GM23338 (cell line): ENCODE data around the gene SEMA4D. TPM values are rescaled to one million over a fixed set of nuclear protein-coding genes. Genes with fewer than 3 reads are reported as not detected.

Experiments
- ATAC-seq: fragments of 200-7000 bp; cut with Tn5 transposase; 3 replicates; pipeline ENCODE4 v1.9.1; 2020
- DNase-seq: peaks from one replicate; pipeline ENCODE4 v3.0.0-alpha.2; 2015; ENCODE audit warnings: low spot score
- H2AFZ ChIP-seq: fragments of 200-600 bp; sonication (generic); 2 replicates; pipeline ENCODE4 v1.8.0; 2016; ENCODE audit warnings: antibody characterized with exemption, mild to moderate bottlenecking, moderate library complexity
- H3F3A ChIP-seq: fragments of 200-600 bp; sonication (generic); replicated peaks from 2 replicates; pipeline ENCODE4 v1.8.0; 2017; ENCODE audit warnings: antibody characterized with exemption, mixed run types, low read depth
- H3K27ac ChIP-seq: fragments of 200-600 bp; sonication (generic); 2 replicates; pipeline ENCODE4 v1.6.1; 2016; ENCODE audit warnings: low read depth
- H3K27me3 ChIP-seq: fragments of 200-600 bp; sonication (generic); 2 replicates; pipeline ENCODE4 v1.8.0; 2016; ENCODE audit warnings: mild to moderate bottlenecking, mixed run types, moderate library complexity; ENCODE audit not compliant: insufficient read depth
- H3K36me3 ChIP-seq: fragments of 200-600 bp; sonication (generic); 2 replicates; pipeline ENCODE4 v1.8.0; 2016; ENCODE audit warnings: mild to moderate bottlenecking; ENCODE audit not compliant: insufficient read depth
- H3K4me1 ChIP-seq: fragments of 200-600 bp; sonication (generic); 2 replicates; pipeline ENCODE4 v1.8.0; 2016; ENCODE audit warnings: mild to moderate bottlenecking, moderate library complexity; ENCODE audit not compliant: insufficient read depth
- H3K4me2 ChIP-seq: fragments of 200-600 bp; sonication (generic); 2 replicates; pipeline ENCODE4 v1.7.1; 2017; ENCODE audit warnings: mixed run types
- H3K4me3 ChIP-seq: fragments of 200-600 bp; sonication (generic); 2 replicates; pipeline ENCODE4 v1.6.1; 2016; ENCODE audit warnings: mixed run types
- H3K79me2 ChIP-seq: fragments of 200-600 bp; sonication (generic); replicated peaks from 2 replicates; pipeline ENCODE4 v1.8.0; 2017; ENCODE audit warnings: mild to moderate bottlenecking; ENCODE audit not compliant: insufficient read depth
- H3K9me2 ChIP-seq: fragments of 200-600 bp; sonication (generic); 2 replicates; pipeline ENCODE4 v1.8.0; 2017; ENCODE audit not compliant: insufficient read depth
- H4K20me1 ChIP-seq: fragments of 200-600 bp; sonication (generic); replicated peaks from 2 replicates; pipeline ENCODE4 v1.8.0; 2017; ENCODE audit warnings: mild to moderate bottlenecking; ENCODE audit not compliant: insufficient read depth
- H3K27ac Mint-ChIP-seq: 2 replicates; pipeline ENCODE4 v1.8.0; 2020; ENCODE audit warnings: inconsistent platforms, mild to moderate bottlenecking, moderate library complexity, mixed read lengths
- H3K27me3 Mint-ChIP-seq: 3 replicates; pipeline ENCODE4 v1.8.0; 2022; ENCODE audit warnings: low read depth, mild to moderate bottlenecking, moderate library complexity, mixed read lengths, inconsistent platforms; ENCODE audit not compliant: insufficient read depth, poor library complexity
- H3K36me3 Mint-ChIP-seq: 3 replicates; pipeline ENCODE4 v1.8.0; 2021; ENCODE audit warnings: low read depth, mild to moderate bottlenecking, inconsistent platforms, moderate library complexity, mixed read lengths
- H3K4me1 Mint-ChIP-seq: 3 replicates; pipeline ENCODE4 v1.8.0; 2020; ENCODE audit warnings: mild to moderate bottlenecking, inconsistent platforms, mixed read lengths
- H3K4me3 Mint-ChIP-seq: 3 replicates; pipeline ENCODE4 v1.8.0; 2021; ENCODE audit warnings: moderate library complexity, mild to moderate bottlenecking, inconsistent platforms, mixed read lengths
- H3K9me3 Mint-ChIP-seq: 3 replicates; pipeline ENCODE4 v1.8.0; 2020; ENCODE audit warnings: moderate library complexity, mild to moderate bottlenecking, inconsistent platforms, mixed read lengths
- CREB1 ChIP-seq: fragments of 250-450 bp; sonication (Bioruptor Pico); IDR thresholded peaks from 2 replicates; pipeline ENCODE4 v1.5.0; 2020; ENCODE audit warnings: low read depth, mild to moderate bottlenecking, moderate library complexity
- JUNB ChIP-seq: IDR thresholded peaks from one replicate; pipeline ENCODE4 v1.6.1; 2016; ENCODE audit warnings: antibody characterized with exemption; ENCODE audit not compliant: unreplicated experiment
- NANOG ChIP-seq: IDR thresholded peaks from 2 replicates; pipeline ENCODE4 v1.6.1; 2016; ENCODE audit warnings: antibody characterized with exemption, borderline replicate concordance
- POLR2AphosphoS5 ChIP-seq: IDR thresholded peaks from 2 replicates; pipeline ENCODE4 v1.6.1; 2016; ENCODE audit warnings: antibody characterized with exemption, low read depth
- polyA plus RNA-seq: library from polyadenylated mRNA; unstranded; fragments of >200 nt; fragmentation: Nextera tagmentation; extraction: Ambion mirVana; gene quantifications from 2 replicates; pipeline ENCODE4 v1.2.1, GENCODE V29; 2016
- total RNA-seq: library from RNA; depleted of rRNA; stranded (reverse); fragments of >200 nt; shearing (Covaris generic); gene quantifications from 2 replicates; pipeline ENCODE4 v1.2.3, GENCODE V29; 2014
- TF ChIP-seq, protein P1 (sequence below): fragments of 250-450 bp; sonication (Bioruptor Pico); IDR thresholded peaks from 2 replicates; pipeline ENCODE4 v1.5.0; 2020; ENCODE audit warnings: mild to moderate bottlenecking, moderate library complexity
- TF ChIP-seq, protein P2 (sequence below): IDR thresholded peaks from one replicate; pipeline ENCODE4 v1.6.1; 2018; ENCODE audit warnings: antibody characterized with exemption; ENCODE audit not compliant: unreplicated experiment

SEMA4D gene
- total and polyA plus RNA-seq, 2 experiments from 2014 or later, result 19.3 to 63.0 TPM

DNA sequence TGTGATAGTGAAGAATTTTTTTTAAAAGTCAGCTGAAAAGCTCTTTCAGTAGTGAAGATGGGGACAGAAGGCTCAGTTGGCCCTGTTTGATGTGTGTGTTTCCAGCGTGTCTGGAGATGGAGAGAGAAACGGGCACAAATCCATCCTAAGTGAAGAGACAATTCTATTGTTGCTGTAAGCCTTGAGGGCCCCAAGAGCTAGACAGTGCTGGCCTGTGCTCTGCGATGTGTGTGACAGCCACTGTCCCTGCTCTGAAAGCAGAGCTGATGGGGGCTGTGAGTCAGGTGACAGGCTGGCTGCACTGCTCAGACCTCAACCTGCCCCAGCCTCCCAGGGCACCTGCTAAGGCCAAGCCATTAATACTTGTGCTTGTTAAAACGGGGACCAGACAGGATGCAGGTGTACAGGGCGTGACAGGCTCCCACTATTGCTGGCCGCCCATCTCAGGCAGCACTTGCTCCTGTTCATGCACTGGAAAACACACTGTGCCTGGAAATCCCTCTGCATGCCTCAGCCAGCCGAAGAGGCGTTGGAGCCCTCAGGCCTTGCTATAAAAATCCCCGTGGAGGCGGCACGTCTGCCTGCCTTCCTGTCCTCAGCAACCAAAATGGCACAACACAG lies 44.6 kb upstream of the SEMA4D start (continued):
- TF ChIP-seq, protein P1, sequence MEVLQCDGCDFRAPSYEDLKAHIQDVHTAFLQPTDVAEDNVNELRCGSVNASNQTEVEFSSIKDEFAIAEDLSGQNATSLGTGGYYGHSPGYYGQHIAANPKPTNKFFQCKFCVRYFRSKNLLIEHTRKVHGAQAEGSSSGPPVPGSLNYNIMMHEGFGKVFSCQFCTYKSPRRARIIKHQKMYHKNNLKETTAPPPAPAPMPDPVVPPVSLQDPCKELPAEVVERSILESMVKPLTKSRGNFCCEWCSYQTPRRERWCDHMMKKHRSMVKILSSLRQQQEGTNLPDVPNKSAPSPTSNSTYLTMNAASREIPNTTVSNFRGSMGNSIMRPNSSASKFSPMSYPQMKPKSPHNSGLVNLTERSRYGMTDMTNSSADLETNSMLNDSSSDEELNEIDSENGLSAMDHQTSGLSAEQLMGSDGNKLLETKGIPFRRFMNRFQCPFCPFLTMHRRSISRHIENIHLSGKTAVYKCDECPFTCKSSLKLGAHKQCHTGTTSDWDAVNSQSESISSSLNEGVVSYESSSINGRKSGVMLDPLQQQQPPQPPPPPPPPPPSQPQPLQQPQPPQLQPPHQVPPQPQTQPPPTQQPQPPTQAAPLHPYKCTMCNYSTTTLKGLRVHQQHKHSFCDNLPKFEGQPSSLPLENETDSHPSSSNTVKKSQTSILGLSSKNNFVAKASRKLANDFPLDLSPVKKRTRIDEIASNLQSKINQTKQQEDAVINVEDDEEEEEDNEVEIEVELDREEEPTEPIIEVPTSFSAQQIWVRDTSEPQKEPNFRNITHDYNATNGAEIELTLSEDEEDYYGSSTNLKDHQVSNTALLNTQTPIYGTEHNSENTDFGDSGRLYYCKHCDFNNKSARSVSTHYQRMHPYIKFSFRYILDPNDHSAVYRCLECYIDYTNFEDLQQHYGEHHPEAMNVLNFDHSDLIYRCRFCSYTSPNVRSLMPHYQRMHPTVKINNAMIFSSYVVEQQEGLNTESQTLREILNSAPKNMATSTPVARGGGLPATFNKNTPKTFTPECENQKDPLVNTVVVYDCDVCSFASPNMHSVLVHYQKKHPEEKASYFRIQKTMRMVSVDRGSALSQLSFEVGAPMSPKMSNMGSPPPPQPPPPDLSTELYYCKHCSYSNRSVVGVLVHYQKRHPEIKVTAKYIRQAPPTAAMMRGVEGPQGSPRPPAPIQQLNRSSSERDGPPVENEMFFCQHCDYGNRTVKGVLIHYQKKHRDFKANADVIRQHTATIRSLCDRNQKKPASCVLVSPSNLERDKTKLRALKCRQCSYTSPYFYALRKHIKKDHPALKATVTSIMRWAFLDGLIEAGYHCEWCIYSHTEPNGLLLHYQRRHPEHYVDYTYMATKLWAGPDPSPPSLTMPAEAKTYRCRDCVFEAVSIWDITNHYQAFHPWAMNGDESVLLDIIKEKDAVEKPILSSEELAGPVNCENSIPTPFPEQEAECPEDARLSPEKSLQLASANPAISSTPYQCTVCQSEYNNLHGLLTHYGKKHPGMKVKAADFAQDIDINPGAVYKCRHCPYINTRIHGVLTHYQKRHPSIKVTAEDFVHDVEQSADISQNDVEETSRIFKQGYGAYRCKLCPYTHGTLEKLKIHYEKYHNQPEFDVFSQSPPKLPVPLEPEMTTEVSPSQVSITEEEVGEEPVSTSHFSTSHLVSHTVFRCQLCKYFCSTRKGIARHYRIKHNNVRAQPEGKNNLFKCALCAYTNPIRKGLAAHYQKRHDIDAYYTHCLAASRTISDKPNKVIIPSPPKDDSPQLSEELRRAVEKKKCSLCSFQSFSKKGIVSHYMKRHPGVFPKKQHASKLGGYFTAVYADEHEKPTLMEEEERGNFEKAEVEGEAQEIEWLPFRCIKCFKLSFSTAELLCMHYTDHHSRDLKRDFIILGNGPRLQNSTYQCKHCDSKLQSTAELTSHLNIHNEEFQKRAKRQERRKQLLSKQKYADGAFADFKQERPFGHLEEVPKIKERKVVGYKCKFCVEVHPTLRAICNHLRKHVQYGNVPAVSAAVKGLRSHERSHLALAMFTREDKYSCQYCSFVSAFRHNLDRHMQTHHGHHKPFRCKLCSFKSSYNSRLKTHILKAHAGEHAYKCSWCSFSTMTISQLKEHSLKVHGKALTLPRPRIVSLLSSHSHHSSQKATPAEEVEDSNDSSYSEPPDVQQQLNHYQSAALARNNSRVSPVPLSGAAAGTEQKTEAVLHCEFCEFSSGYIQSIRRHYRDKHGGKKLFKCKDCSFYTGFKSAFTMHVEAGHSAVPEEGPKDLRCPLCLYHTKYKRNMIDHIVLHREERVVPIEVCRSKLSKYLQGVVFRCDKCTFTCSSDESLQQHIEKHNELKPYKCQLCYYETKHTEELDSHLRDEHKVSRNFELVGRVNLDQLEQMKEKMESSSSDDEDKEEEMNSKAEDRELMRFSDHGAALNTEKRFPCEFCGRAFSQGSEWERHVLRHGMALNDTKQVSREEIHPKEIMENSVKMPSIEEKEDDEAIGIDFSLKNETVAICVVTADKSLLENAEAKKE, result no peak

DNA sequence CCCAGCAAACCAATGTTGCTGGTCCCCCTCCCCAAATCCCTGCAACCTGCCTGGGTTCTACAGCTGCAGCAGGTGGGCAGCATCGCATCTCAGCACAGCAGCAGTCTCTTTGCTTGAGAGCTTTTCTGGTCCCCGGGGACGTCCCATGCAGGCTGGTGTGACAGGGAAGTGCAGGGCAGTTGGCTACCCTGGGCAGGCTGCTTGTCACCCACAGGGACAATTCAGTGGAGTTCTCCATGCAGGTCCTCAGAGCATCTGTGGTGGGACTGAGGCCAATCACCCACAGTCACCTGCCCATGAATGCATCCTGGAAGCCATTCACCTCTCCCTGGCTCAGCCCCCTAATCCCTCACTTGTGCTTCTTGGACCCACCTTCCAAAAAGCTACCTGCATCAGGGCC lies 43.9 kb upstream of the SEMA4D start:
- H3K27ac ChIP-seq, result no peak overlapping the region
- peaks cover 12% of the 10 kb centered on the region for H3K4me1 Mint-ChIP-seq
- H3K36me3 Mint-ChIP-seq, result peaks cover 14% of the 10 kb centered on the region
- H3K9me3 Mint-ChIP-seq, result peaks cover 15% of the 10 kb centered on the region
- H3F3A ChIP-seq, result no peaks in the 10 kb centered on the region
- peaks cover 11% of the 10 kb centered on the region for H3K27me3 Mint-ChIP-seq
- H2AFZ ChIP-seq, result no peak overlapping the region
- no peaks in the 10 kb centered on the region for H3K9me2 ChIP-seq
- no peaks in the 10 kb centered on the region for H3K79me2 ChIP-seq
- ATAC-seq, result no peak
- no peaks in the 10 kb centered on the region for H3K27me3 ChIP-seq
- H3K4me2 ChIP-seq, result no peak overlapping the region
- H4K20me1 ChIP-seq, result no peaks in the 10 kb centered on the region
- no peak overlapping the region for H3K27ac Mint-ChIP-seq
- no peaks in the 10 kb centered on the region for H3K36me3 ChIP-seq
- H3K4me3 ChIP-seq, result no peak overlapping the region
- DNase-seq, result no peak
- H3K4me1 ChIP-seq, result no peaks in the 10 kb centered on the region
- H3K4me3 Mint-ChIP-seq, result no peak overlapping the region
- TF ChIP-seq CREB1 (CRISPR knock-in tag) (no peak), JUNB (no peak), NANOG (no peak), POLR2AphosphoS5 (no peak)
- TF ChIP-seq, protein P1, result no peak
- TF ChIP-seq, protein P2, sequence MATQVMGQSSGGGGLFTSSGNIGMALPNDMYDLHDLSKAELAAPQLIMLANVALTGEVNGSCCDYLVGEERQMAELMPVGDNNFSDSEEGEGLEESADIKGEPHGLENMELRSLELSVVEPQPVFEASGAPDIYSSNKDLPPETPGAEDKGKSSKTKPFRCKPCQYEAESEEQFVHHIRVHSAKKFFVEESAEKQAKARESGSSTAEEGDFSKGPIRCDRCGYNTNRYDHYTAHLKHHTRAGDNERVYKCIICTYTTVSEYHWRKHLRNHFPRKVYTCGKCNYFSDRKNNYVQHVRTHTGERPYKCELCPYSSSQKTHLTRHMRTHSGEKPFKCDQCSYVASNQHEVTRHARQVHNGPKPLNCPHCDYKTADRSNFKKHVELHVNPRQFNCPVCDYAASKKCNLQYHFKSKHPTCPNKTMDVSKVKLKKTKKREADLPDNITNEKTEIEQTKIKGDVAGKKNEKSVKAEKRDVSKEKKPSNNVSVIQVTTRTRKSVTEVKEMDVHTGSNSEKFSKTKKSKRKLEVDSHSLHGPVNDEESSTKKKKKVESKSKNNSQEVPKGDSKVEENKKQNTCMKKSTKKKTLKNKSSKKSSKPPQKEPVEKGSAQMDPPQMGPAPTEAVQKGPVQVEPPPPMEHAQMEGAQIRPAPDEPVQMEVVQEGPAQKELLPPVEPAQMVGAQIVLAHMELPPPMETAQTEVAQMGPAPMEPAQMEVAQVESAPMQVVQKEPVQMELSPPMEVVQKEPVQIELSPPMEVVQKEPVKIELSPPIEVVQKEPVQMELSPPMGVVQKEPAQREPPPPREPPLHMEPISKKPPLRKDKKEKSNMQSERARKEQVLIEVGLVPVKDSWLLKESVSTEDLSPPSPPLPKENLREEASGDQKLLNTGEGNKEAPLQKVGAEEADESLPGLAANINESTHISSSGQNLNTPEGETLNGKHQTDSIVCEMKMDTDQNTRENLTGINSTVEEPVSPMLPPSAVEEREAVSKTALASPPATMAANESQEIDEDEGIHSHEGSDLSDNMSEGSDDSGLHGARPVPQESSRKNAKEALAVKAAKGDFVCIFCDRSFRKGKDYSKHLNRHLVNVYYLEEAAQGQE, result no peak
